HG03196 (cell line): ENCODE results near the gene SLC9A7.
"Not testable (repeated sequence)": the region's sequence is repeated elsewhere in the genome, so short reads cannot be mapped to it uniquely, and the experiment has no call there.

ENCODE experiments used
- ATAC-seq: cut with Tn5 transposase; IDR thresholded peaks from one replicate; pipeline ENCODE4 v1.9.1; 2021; ENCODE audit not compliant: unreplicated experiment

SLC9A7 gene

GRCh38 chrX:46754586-46755061, 4.3 kb downstream of the SLC9A7 start:
- ATAC-seq = no peak

- no peak for ATAC-seq
Observed at GRCh38 chrX:46754036-46754435, 4.9 kb downstream of the SLC9A7 start.

GRCh38 chrX:46750889-46751288, 8.0 kb downstream of the SLC9A7 start:
- no peak for ATAC-seq

- no peak for ATAC-seq
Observed at GRCh38 chrX:46744009-46744408, 14.9 kb downstream of the SLC9A7 start.

- no peak for ATAC-seq
Observed at GRCh38 chrX:46743046-46743445, 15.9 kb downstream of the SLC9A7 start.

- no peak for ATAC-seq
Observed at GRCh38 chrX:46739736-46740135, 19.2 kb downstream of the SLC9A7 start.

GRCh38 chrX:46737462-46737861, 21.5 kb downstream of the SLC9A7 start:
- no peak for ATAC-seq

- no peak for ATAC-seq
Observed at GRCh38 chrX:46737041-46737440, 21.9 kb downstream of the SLC9A7 start.

GRCh38 chrX:46735622-46736021, 23.3 kb downstream of the SLC9A7 start:
- ATAC-seq = no peak

- no peak for ATAC-seq
Observed at GRCh38 chrX:46733226-46733625, 25.7 kb downstream of the SLC9A7 start.

GRCh38 chrX:46730765-46731164, 28.2 kb downstream of the SLC9A7 start:
- ATAC-seq = no peak

- no peak for ATAC-seq
Observed at GRCh38 chrX:46727441-46727840, 31.5 kb downstream of the SLC9A7 start.

- ATAC-seq = not testable (repeated sequence)
Observed at GRCh38 chrX:46723569-46723927, 35.4 kb downstream of the SLC9A7 start.

GRCh38 chrX:46722742-46723568, 36.0 kb downstream of the SLC9A7 start:
- no peak for ATAC-seq

GRCh38 chrX:46716796-46717195, 42.1 kb downstream of the SLC9A7 start:
- no peak for ATAC-seq

- ATAC-seq = no peak
Observed at GRCh38 chrX:46715997-46716396, 42.9 kb downstream of the SLC9A7 start.

GRCh38 chrX:46715530-46715929, 43.4 kb downstream of the SLC9A7 start:
- ATAC-seq = no peak

GRCh38 chrX:46713672-46714490, 45.0 kb downstream of the SLC9A7 start:
- peak; percentile 53 for ATAC-seq

GRCh38 chrX:46712764-46713163, 46.2 kb downstream of the SLC9A7 start:
- ATAC-seq = no peak

GRCh38 chrX:46710927-46711623, 47.8 kb downstream of the SLC9A7 start:
- ATAC-seq = no peak

GRCh38 chrX:46710425-46710824, 48.5 kb downstream of the SLC9A7 start:
- ATAC-seq = no peak
